SHP77 (cell line): ENCODE results near the gene PAPPA.

Experiments
- DNase-seq, 2 experiments: peaks; one replicate each; lab custom pipeline; 2025; lab: John Stamatoyannopoulos, UW

The PAPPA gene

GRCh38 chr9:116350213-116350612, 196.6 kb downstream of the PAPPA start:
- no peak for DNase-seq

- no peak for DNase-seq
Measured at GRCh38 chr9:116352958-116353357, 199.4 kb downstream of the PAPPA start.

GRCh38 chr9:116355153-116355921, 201.7 kb downstream of the PAPPA start:
- DNase-seq: peak; percentile 67 to 80

- DNase-seq: no peak
Measured at GRCh38 chr9:116358251-116358650, 204.7 kb downstream of the PAPPA start.

- DNase-seq: no peak
Measured at GRCh38 chr9:116360016-116360415, 206.4 kb downstream of the PAPPA start.

- DNase-seq: no peak
Measured at GRCh38 chr9:116360989-116361388, 207.4 kb downstream of the PAPPA start.

- no peak for DNase-seq
Measured at GRCh38 chr9:116361547-116361946, 208.0 kb downstream of the PAPPA start.

- no peak for DNase-seq
Measured at GRCh38 chr9:116362493-116362892, 208.9 kb downstream of the PAPPA start.

- peak; percentile 62 to 66 for DNase-seq
Measured at GRCh38 chr9:116365056-116365471, 211.5 kb downstream of the PAPPA start.

GRCh38 chr9:116366241-116366640, 212.7 kb downstream of the PAPPA start:
- no peak for DNase-seq

- DNase-seq: no peak
Measured at GRCh38 chr9:116368680-116369079, 215.1 kb downstream of the PAPPA start.

GRCh38 chr9:116369706-116370105, 216.1 kb downstream of the PAPPA start:
- DNase-seq: no peak

- DNase-seq: no peak
Measured at GRCh38 chr9:116370556-116370955, 217.0 kb downstream of the PAPPA start.

- no peak for DNase-seq
Measured at GRCh38 chr9:116372081-116372673, 218.6 kb downstream of the PAPPA start.

- DNase-seq: no peak
Measured at GRCh38 chr9:116372786-116373185, 219.2 kb downstream of the PAPPA start.

GRCh38 chr9:116377179-116377798, 223.7 kb downstream of the PAPPA start:
- DNase-seq: no peak

- DNase-seq: no peak
Measured at GRCh38 chr9:116378873-116379272, 225.3 kb downstream of the PAPPA start.

- no peak for DNase-seq
Measured at GRCh38 chr9:116379821-116380220, 226.2 kb downstream of the PAPPA start.

GRCh38 chr9:116380496-116380995, 227.0 kb downstream of the PAPPA start:
- DNase-seq: no peak

GRCh38 chr9:116381350-116381749, 227.8 kb downstream of the PAPPA start:
- DNase-seq: no peak

GRCh38 chr9:116382053-116382452, 228.5 kb downstream of the PAPPA start:
- no peak for DNase-seq

- no peak for DNase-seq
Measured at GRCh38 chr9:116383133-116383532, 229.5 kb downstream of the PAPPA start.

- DNase-seq: no peak
Measured at GRCh38 chr9:116383936-116384335, 230.3 kb downstream of the PAPPA start.
